Measurements from ENCODE around the gene BBIP1.
"Not testable (repeated sequence)": the region's sequence is repeated elsewhere in the genome, so short reads cannot be mapped to it uniquely, and the experiment has no call there.

The BBIP1 gene

GRCh38 chr10:110919971-110920881, 1.2 kb upstream of the BBIP1 start:
- no peak for DNase-seq (ENCODE audit: low read depth)

- DNase-seq (ENCODE audit: low read depth), result peak; percentile 99
Observed at GRCh38 chr10:110919349-110919931, 460 bp upstream of the BBIP1 start, which contains the start of gene SHOC2. Gene SHOC2, plus strand, starts transcription at chr10:110919604. Its CDS starts 44,755 bp downstream, at chr10:110964359.

GRCh38 chr10:110918269-110918642, 724 bp downstream of the BBIP1 start:
- peak; percentile 78 for DNase-seq (ENCODE audit: low read depth)

GRCh38 chr10:110916554-110917346, 2.2 kb downstream of the BBIP1 start:
- no peak for DNase-seq (ENCODE audit: low read depth)

GRCh38 chr10:110915600-110915999, 3.4 kb downstream of the BBIP1 start:
- not testable (repeated sequence) for DNase-seq (ENCODE audit: low read depth)

- no peak for DNase-seq (ENCODE audit: low read depth)
Observed at GRCh38 chr10:110915035-110915434, 3.9 kb downstream of the BBIP1 start.

GRCh38 chr10:110914431-110914830, 4.5 kb downstream of the BBIP1 start:
- DNase-seq (ENCODE audit: low read depth), result no peak

GRCh38 chr10:110912374-110912773, 6.6 kb downstream of the BBIP1 start:
- DNase-seq (ENCODE audit: low read depth), result no peak

GRCh38 chr10:110910138-110910537, 8.8 kb downstream of the BBIP1 start:
- no peak for DNase-seq (ENCODE audit: low read depth)

- no peak for DNase-seq (ENCODE audit: low read depth)
Observed at GRCh38 chr10:110903280-110904278, 15.4 kb downstream of the BBIP1 start.

GRCh38 chr10:110901954-110902819, 16.8 kb downstream of the BBIP1 start:
- no peak for DNase-seq (ENCODE audit: low read depth)

- DNase-seq (ENCODE audit: low read depth), result no peak
Observed at GRCh38 chr10:110900983-110901382, 18.0 kb downstream of the BBIP1 start.

GRCh38 chr10:110898391-110898790, 20.6 kb downstream of the BBIP1 start:
- no peak for DNase-seq (ENCODE audit: low read depth)

GRCh38 chr10:110897184-110897583, 21.8 kb downstream of the BBIP1 start:
- no peak for DNase-seq (ENCODE audit: low read depth)

- no peak for DNase-seq (ENCODE audit: low read depth)
Observed at GRCh38 chr10:110893559-110894179, 25.3 kb downstream of the BBIP1 start.

GRCh38 chr10:110892602-110893288, 26.2 kb downstream of the BBIP1 start:
- no peak for DNase-seq (ENCODE audit: low read depth)

GRCh38 chr10:110887560-110887959, 31.4 kb downstream of the BBIP1 start:
- DNase-seq (ENCODE audit: low read depth), result no peak

GRCh38 chr10:110885932-110886674, 32.9 kb downstream of the BBIP1 start:
- DNase-seq (ENCODE audit: low read depth), result no peak

GRCh38 chr10:110883924-110884323, 35.1 kb downstream of the BBIP1 start:
- no peak for DNase-seq (ENCODE audit: low read depth)
